Measurements from ENCODE around the gene ABLIM3.

The ABLIM3 gene

GRCh38 chr5:149141224-149141956 is at the start of gene ABLIM3:
Gene ABLIM3 (plus strand): TSS chr5:149141493. CDS start chr5:149142096, 603 bp downstream.
- peak; percentile 77 for DNase-seq (ENCODE audit: low spot score)

GRCh38 chr5:149093625-149094024 is 47.7 kb upstream of the ABLIM3 start:
- no peak for DNase-seq (ENCODE audit: low spot score)

- DNase-seq (ENCODE audit: low spot score), result no peak
These were observed 46.3 kb upstream of the ABLIM3 start for GRCh38 chr5:149094996-149095395.

- DNase-seq (ENCODE audit: low spot score), result no peak
These were observed 41.4 kb upstream of the ABLIM3 start for GRCh38 chr5:149099920-149100319.

GRCh38 chr5:149100331-149100730 is 41.0 kb upstream of the ABLIM3 start:
- DNase-seq (ENCODE audit: low spot score), result no peak

- DNase-seq (ENCODE audit: low spot score), result no peak
These were observed 32.5 kb upstream of the ABLIM3 start for GRCh38 chr5:149108651-149109280.

- DNase-seq (ENCODE audit: low spot score), result no peak
These were observed 30.9 kb upstream of the ABLIM3 start for GRCh38 chr5:149110406-149110805.

- DNase-seq (ENCODE audit: low spot score), result peak; percentile 68
These were observed 27.6 kb upstream of the ABLIM3 start for GRCh38 chr5:149113669-149114068.

GRCh38 chr5:149114403-149115312 is 26.6 kb upstream of the ABLIM3 start:
- peak; percentile 88 for DNase-seq (ENCODE audit: low spot score)

GRCh38 chr5:149117970-149118369 is 23.3 kb upstream of the ABLIM3 start:
- DNase-seq (ENCODE audit: low spot score), result no peak

GRCh38 chr5:149118463-149118862 is 22.8 kb upstream of the ABLIM3 start:
- DNase-seq (ENCODE audit: low spot score), result peak; percentile 33

- DNase-seq (ENCODE audit: low spot score), result no peak
These were observed 20.1 kb upstream of the ABLIM3 start for GRCh38 chr5:149121145-149121544.

GRCh38 chr5:149123211-149123610 is 18.1 kb upstream of the ABLIM3 start:
- DNase-seq (ENCODE audit: low spot score), result no peak

- DNase-seq (ENCODE audit: low spot score), result no peak
These were observed 15.9 kb upstream of the ABLIM3 start for GRCh38 chr5:149125386-149125891.

- no peak for DNase-seq (ENCODE audit: low spot score)
These were observed 14.4 kb upstream of the ABLIM3 start for GRCh38 chr5:149126906-149127305.

GRCh38 chr5:149127394-149127955 is 13.8 kb upstream of the ABLIM3 start:
- peak; percentile 21 for DNase-seq (ENCODE audit: low spot score)

GRCh38 chr5:149128023-149128875 is 13.0 kb upstream of the ABLIM3 start:
- DNase-seq (ENCODE audit: low spot score), result peak; percentile 44

GRCh38 chr5:149129181-149129580 is 12.1 kb upstream of the ABLIM3 start:
- DNase-seq (ENCODE audit: low spot score), result no peak

- DNase-seq (ENCODE audit: low spot score), result no peak
These were observed 11.0 kb upstream of the ABLIM3 start for GRCh38 chr5:149130121-149130914.

GRCh38 chr5:149132474-149132873 is 8.8 kb upstream of the ABLIM3 start:
- DNase-seq (ENCODE audit: low spot score), result no peak
